ENCODE results near the gene ZNF385A.

Gene ZNF385A

DNA sequence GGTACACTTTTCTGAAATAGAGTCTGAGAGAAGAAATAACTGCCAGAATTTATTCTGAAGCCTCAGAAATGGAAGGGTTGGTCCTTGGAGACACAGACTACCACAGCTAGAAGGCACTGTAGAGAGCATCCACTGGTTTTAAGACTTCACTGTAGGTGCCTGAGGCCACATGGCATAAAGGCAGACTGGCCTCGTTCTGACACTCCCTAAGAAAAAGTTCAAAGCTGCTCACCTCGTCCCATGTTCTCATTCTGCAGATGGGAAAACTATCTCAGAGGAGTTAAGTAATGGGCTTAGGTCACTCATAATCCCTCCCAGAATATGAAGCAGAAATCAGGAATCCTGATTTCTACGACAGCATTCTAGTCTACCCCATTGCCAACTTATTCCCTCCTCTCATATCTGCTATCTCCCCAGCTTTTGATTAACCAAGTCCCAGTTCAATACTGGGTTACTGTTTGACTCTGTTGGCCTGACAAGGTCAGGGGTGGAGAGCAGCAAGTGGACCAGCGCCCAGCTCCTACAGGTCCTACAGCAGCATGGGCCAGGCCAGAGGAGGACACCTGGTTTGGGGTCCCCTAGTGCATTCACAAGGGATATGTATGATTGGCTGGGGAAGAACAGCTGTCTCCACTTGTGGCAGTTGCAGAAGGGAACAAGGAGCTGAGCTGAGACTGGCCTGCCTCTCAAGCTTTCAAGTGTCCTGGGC, 30.8 kb upstream of the ZNF385A start:
- no peak for DNase-seq

DNA sequence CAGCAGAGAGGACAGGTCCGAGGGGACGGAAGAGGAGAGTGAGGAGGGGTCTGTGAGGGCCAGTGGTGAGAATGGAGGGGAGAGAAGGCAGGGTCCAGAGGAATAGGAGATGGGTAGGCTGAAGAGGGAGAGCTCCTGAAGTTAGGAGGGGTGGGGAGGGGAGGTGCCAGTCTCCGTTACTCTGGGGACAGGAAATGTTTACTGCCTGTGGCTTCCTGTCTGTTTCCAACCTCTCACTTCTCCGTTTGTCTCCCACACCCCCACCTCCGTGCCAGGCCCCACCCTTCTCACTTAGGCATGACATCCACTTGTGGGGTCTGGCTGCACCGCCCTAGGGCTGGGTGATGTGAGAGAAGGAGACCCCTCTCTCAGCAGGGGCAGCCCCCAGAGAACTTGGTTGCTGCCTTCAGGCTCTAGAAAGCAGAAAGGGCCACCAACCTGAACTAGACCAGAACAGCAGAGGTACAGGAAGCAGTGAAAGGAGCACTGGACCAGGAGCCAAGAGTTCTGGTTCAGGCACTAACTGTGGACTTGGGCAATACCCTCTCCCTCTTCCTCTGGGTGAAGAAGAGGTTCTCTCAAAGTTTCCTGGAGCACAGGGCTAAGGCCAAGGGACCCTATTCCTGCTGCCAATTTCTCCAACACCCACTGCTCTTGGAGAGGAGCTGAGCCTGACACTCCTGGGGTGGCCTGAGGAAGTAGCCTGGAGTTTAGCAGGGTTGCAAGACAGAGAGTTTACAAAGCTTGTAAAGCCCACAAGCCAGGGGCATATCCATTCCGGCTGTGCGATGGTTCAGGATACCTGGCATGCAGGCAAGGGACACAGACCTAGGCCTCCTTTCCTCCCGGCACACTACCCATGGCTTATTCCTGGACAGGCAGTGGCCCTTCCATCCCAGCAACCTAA, 29.0 kb upstream of the ZNF385A start:
- DNase-seq = peak; percentile 65

DNA sequence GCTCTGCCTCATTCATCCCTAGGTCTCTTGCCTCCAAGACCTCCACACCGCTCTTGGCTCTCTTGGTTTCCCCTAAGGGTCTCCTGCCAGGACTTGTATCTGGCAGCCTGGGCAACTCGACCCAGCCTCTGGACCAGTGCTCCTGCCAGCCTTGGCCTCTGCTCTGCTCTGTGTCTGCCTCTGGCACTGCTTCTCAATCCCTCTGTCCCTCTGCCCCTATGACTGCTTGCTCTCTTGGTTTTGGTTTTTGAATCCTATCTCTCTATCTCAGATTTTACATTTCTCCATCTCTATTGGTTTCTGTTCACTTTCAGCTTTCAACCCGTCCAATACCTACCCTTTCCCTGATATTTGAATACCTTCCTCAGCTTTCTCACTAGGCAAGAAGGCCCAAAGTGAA, 28.3 kb upstream of the ZNF385A start:
- DNase-seq = no peak

DNA sequence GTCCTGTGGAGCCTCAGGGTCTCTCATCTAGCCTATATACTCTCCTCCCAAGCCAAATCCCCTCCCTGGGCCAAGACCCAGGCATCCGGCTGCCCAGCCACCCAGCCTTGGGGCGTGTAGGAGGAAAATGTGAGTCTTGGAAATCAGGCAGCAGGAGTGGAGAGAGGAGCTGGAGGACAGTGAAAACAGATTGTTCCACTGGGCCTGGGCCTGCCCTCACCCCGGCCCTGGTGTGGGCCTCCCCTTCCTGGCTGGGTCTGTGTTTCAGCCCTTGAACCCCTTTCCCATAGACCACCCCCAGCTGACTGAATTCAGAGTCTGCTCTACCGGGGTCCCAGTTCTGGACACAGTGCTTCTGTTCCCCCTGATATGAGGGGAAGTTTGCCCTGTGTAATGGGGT, 27.8 kb upstream of the ZNF385A start:
- no peak for DNase-seq

DNA sequence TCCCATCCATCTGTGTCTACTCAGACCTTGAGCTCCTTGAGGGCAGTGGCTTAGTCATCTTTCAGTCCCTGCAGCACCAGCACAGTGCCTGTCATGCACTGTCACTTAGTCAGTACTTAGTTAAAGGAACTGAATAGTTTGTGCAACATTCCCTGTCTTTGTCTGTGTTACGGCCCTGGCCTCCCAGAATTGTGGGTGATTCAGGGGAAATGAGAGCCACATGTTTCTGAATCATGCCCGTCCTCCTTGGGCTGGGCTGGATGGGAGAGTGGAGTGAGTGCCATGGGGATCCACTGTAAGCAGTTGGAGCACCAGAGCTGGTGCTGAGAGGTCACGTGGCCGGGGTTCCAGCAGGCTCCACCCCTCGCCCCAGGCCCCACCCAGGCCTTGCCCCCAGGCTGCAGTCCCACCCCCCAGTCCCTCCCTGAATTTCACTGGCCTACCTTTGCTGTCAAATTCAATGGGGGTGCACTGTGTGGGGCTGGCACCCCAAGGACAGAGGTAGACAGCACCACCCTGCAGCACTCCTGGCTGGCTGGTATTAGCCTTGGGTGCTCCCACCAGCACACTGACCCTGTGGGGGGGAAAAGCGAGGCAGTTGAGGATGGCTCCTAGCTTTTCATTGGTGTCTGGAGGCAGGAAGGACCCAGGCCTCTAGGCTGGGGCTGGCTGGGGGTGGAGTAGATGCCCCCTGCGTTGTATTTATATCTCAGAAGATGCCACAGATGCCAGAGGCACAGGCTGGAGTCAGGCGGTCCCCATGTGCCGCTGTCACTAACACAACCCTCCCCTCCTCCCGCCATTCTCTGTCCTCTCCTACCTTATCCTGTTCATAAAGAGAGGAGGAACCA, 27.1 kb upstream of the ZNF385A start:
- peak; percentile 78 for DNase-seq

DNA sequence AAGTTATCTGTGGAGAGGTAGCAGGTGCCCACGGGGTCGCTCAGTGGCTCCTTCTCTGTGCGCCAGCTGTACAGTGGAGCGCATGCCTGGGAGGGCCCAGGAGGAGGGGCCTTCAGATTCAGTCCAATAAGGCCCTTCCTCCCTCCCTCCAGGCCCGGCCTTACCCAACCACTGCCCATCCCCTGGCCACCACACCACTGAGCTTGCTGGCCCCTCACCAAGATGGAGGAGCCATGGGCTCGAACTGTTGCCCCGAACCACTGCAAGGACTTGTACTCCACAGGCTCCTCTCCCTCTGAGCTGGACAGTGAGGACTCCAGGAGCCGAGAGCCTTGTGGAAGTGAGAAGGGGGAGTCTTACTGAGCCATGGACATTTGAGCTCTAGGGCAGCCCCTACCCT, 24.7 kb upstream of the ZNF385A start:
- DNase-seq = no peak

DNA sequence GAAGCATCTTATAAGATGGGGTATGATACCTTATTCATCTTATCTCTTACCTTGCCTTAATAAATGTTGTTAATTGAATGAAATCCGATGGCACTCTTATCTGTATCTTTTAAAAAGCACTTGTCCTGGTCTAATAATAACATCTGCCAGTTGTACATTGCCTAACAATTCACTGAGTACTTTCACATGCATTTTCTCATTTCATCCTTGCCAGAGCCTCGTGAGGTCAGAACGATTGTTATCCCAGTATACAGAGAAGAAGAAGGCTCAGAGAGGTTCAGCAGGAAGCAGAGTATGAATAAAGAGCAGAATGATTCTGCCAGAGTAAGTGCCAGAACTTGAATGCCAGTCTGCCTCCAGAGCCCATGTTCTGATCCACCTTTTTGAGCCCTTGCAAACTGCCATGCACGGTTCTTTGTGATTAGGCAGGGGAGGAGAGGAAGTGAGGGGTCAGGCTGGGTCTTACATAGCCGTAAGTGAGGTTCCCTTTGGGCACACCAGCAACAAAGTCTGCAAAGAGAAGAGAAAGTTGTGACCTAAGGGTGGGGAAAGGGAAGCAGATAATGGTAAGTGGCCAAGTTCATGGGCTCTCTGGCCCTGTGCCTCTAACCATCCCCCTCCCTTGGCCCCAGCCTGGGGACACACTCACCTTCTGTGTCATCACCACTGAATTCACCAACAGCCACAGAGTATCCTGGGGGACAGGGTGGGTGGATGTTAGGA, 22.8 kb upstream of the ZNF385A start:
- no peak for DNase-seq

- no peak for DNase-seq
These were observed 21.0 kb upstream of the ZNF385A start for GRCh38 chr12:54405573-54405972.

DNA sequence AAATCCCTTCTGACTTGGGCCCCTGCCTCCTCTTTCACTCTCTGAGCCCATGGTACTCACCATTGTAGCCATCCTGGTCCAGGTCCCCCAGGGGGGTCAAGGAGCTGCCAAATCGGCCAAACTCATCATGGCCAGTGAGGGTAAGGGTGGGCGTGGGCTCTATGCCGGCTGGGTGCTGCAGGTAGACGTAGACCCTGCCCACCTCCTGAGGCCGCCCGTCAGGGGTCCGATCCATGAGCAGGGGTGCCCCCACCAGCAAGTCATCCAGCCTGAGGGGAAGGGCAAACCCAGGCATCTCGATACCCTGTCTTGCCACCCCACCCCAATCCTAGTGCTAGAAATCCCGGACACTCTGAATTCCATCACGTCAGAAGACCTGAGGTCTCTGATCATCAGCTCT, 20.6 kb upstream of the ZNF385A start:
- no peak for DNase-seq

DNA sequence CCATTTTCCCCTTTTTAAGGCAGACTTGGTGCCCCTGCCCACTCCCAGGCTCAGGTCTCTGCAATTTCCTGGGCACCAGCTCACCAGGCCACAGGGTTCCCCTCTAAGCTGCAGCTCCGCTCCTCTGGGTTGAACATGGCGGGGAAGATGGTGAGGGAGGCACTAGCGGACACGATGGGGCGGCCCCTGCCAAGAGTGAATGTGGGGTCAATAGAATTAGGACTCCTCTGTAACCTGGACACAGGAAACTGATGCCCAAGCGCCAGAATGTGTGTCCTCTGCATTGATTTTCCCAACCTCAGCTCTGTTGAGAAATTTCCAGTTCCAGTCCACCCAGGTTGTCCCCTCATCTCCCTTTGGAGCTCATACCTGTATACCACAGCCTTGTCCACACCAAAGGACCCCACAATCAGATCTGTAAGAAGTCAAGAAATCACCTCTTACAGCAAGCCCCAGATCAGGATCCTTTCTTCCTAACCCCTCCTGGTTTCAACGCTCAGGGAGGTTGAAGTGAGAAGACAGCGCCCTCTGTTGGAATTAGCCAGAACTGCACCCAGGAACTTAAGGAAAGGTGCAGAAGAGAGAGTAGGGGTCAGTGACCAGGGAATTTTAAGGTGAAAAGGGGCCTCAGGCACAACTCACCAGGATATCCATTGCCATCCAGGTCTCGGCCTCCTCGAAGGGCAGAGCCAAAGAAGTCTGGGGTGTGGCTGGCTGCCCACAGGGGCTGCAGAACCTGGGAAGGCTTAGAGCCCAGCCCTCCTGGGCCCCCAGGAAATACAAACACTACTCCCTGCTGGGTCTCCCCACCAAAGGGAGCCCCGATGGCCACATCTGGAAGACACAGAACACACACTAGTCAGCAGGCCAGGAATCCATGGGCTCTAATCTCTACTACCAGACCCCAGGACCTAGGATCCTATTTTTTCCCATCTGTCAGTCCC, 19.8 kb upstream of the ZNF385A start:
- peak; percentile 77 for DNase-seq

DNA sequence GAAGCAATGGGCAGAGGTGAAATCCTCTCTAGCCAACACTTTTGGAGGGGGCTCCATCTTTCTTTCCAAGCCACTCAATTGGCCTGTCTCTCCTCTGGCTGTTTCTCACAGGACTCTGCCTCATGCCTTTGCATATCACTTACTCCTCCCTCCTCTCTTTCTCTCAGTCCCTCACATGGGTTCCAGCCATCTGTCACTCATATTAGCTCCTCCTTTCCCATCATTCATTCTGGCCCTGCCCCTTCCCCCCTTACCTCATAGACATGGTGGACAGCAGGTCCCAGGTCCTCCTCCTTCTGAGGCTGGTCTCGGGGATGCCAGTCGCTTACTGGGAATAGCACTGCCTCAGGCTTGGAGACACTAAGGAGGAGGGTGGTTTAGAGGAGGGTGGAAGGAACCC, 16.6 kb upstream of the ZNF385A start:
- no peak for DNase-seq

DNA sequence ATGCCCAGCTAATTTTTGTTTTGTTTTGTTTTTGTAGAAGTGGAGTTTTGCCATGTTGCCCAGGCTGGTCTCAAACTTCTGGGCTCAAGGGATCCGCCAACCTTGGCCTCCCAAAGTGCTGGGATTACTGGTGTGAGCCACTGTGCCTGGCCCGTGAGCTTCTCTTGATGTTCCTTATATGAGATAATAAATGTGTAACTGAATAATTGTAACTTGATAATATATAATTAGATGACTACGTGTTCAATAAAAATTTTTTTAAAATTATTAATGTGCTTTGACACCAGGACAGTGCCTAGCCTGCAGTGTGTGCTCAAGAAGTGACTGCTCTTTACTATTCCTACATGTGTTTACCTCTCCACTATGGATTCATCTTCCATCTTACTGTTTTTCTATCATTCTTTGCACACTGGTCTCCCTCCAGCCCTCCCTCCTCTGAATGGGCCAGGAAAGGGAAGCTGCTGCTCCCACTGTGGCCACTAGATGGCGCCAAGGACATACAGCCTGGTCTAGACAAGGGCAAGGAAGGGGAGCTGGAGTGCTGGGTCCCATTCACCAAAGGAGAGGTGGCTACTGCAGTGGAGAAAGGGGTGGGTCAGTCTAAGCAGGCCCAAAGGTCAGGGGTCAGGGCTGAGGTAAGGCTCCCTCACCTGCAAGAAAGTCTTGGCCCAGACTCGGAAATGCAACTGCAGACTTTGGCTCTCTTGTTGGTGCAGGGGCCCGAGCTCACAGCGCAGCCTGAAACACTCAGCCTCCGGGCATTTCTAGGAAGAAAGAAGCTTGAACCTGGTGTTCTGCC, 14.7 kb upstream of the ZNF385A start:
- DNase-seq = peak; percentile 90

DNA sequence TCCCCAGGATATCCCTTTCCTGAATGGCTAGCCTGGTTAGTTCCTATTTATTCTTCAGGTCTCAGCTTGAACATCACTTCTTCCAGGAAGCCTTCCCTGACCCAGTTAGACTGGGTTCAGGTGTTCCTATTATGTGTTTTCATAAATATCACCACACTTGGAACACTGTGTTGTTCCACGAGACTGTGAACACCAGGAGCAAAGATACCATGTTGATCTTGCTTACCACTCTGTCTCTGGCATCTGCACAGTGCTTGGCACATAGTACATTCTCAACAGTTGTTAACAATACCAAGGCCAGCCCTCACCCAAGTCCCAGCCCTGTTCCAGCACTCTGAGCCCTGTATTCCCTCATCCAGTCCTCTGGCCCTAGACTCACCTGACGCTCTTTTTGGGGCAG, 13.7 kb upstream of the ZNF385A start:
- no peak for DNase-seq

DNA sequence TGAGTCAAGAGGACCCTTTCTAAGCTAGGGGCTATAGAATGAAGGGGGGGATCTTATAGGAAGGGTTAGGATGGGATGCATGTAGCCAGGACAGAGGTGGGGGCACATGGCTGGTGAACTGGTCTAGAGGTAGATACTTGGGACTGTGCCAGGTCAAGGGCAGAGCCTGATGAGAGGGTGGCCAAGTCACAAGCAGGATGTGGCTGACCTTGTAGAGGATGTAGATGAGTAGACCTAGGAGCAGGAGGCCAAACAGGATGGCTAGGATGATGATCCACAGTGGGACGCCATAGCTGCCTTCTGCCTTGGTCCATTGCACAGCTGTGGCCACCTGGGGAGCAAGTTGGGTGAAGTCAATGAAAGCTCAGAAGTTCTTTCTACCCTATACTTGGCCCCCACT, 12.6 kb upstream of the ZNF385A start:
- DNase-seq = no peak

DNA sequence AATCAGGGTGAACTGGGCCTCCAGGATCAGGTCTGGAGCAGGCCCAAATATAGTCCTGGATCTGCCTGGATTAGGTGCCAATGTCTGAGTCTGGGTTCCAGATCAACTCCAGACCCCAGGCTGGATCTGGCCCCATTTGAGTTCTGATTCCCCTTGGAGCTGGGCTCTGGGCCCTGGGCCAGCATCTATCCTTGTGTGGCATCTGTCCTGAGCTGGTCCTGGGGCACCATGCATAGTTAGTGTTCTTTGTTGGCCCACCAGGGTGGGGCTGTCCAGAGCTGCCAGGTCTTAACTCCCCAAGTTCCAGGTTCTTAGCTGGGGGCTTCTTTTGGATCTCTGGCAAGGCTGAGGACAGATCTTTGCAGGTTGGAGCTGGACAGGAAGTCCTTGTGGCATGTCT, 11.0 kb upstream of the ZNF385A start:
- DNase-seq = no peak

- no peak for DNase-seq
These were observed 10.5 kb upstream of the ZNF385A start for GRCh38 chr12:54394986-54395385.

DNA sequence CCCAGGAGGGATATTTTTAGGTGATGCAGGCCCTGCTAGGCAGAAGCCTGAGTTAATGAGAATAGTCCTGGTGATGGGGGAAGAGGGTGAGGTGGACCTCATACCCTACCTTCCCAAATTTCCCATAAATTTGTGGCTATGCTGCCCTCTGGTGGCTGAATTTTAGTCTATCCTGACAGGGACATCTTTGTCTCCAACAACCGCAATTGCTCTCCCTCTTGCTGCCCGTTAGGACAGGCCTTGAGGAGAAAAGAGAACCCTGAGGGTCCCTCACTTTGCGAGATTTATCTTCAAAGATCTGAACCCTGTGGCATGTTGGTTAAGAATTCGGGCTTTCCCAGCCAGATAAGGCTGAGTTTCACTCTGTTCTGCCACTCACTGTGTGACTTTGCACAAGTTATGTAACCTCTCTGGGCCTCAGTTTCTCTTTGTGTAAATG, 9.8 kb upstream of the ZNF385A start:
- peak; percentile 60 for DNase-seq

GRCh38 chr12:54393743-54394142, 9.2 kb upstream of the ZNF385A start:
- no peak for DNase-seq

DNA sequence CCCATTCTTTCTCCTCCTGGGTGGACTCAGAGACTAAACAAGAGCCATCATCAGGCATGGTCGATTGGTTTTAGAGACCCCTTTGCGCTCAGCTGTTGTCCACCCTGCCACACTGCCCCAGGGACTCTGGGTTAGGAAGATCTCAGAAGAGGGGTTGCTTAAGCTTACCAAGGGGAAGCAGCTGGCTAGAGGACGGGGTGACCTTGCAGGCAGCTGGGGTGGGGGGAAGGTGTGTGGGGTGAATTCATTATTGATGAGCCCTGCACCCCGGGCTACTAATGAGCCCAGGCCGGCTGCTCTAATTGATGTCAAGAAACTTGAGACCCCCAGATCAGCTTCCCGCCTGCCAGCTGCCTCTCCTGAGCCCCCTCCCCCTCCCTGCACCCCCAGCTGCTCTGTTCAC, 8.7 kb upstream of the ZNF385A start:
- no peak for DNase-seq

GRCh38 chr12:54392485-54393206, 8.1 kb upstream of the ZNF385A start:
- no peak for DNase-seq

Measured in activated CD4-positive, alpha-beta T cell treated with anti-CD3 and anti-CD28 coated beads for 48 hours (primary cell).